ENCODE results near the gene SNX25.
"Not testable (repeated sequence)": the region's sequence is repeated elsewhere in the genome, so short reads cannot be mapped to it uniquely, and the experiment has no call there.

SNX25 gene
- 5.6 to 15.8 (median 7.2) reads per million in 18 experiments for total RNA-seq

DNA sequence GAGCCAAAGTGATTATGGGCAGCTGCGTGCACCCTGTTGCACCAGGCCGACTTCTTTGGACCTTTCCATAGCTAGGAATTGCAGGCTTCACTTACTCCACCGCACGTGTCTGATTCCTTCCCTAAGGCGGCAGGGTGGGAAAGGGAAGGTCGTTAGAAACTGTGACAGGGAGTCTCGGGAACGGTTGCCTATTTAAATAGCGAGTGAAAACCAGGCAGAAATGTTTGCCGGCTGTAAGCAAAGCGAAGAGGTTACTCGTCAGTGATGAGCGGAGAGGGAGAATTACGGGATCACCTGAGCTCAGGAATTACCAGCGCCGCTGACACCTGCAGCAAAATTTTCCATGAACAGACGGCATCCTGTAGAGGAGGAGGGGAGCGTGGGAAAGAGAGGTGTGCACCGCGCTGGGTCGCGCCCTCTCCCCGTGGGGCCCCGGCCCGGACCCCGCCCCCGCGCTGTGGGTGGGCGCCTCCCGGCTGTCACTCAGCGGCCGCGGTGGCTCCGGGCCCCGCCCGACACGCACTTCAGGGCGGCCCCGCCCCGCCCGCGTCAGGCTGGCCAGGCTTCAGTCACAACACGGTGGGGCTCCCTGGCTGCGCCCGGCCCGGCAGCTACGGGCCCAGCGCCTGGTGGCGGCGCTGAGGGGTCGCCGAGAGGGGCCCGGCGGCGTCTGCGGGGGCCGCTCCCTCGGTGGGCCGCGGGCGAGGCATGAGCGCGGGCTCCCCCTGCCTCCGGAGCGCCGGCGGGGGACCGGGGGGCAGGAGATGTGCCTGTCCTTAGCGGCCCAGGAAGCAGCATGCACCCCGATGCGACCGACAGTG lies at the start of gene SNX25:
Gene SNX25 (plus strand): TSS at position 568 of the 821 bp plus-strand sequence. CDS start 229 bp downstream, at position 797.
- DNase-seq: peak; percentile 43 to 77

- DNase-seq: peak; percentile 12 to 14
Observed at GRCh38 chr4:185165605-185166063, 43.8 kb upstream of the SNX25 start.

- peak in 1 of 2 donors; percentile 7 for DNase-seq
Observed at GRCh38 chr4:185167234-185167633, 42.2 kb upstream of the SNX25 start.

GRCh38 chr4:185171373-185172071 lies 37.9 kb upstream of the SNX25 start:
- no peak for DNase-seq

- no peak for DNase-seq
Observed at GRCh38 chr4:185179488-185179887, 29.9 kb upstream of the SNX25 start.

GRCh38 chr4:185182239-185182638 lies 27.2 kb upstream of the SNX25 start:
- DNase-seq: no peak

- peak; percentile 87 to 88 for DNase-seq
Observed at GRCh38 chr4:185183622-185184281, 25.6 kb upstream of the SNX25 start.

DNA sequence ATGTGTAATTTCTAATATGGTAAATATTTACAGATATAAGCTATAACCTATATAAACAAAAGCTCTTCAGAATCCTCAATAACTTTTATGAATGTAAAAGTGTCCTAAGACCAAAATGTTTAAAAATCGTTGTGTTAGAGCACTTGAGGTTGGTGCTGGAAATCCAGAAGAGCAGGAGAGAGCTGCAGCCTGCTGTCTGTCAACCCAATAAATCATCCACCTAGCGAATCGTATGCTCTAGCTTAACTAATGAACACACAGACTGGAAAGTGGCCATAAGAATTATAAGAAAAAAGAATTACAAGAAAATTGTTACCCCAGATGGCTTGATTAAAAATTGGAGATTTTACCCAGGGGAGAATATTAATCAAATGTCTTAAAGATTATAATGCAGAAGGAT lies 22.6 kb upstream of the SNX25 start:
- no peak for DNase-seq

GRCh38 chr4:185189606-185190305 lies 19.6 kb upstream of the SNX25 start:
- DNase-seq: no peak

GRCh38 chr4:185190306-185190856 lies 19.0 kb upstream of the SNX25 start:
- DNase-seq: no peak

GRCh38 chr4:185192059-185192458 lies 17.3 kb upstream of the SNX25 start:
- no peak for DNase-seq

- no peak for DNase-seq
Observed at GRCh38 chr4:185194924-185195888, 14.2 kb upstream of the SNX25 start.

- DNase-seq: no peak
Observed at GRCh38 chr4:185196437-185196836, 13.0 kb upstream of the SNX25 start.

DNA sequence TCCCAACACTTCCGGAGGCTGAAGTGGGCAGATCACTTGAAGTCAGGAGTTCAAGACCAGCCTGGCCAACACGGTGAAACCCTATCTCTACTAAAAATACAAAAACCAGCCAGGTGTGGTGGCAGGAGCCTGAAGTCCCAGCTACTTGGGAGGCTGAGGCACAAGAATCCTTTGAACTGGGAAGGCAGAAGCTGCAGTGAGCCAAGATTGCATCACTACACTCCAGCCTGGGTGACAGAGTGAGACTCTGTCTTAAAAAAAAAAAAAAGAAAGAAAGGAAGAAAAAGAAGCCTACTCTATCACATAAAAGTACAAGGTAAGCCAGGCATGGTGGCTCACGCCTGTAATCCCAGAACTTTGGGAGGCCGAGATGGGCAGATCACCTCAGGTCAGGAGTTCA lies 11.2 kb upstream of the SNX25 start:
- not testable (repeated sequence) for DNase-seq

DNA sequence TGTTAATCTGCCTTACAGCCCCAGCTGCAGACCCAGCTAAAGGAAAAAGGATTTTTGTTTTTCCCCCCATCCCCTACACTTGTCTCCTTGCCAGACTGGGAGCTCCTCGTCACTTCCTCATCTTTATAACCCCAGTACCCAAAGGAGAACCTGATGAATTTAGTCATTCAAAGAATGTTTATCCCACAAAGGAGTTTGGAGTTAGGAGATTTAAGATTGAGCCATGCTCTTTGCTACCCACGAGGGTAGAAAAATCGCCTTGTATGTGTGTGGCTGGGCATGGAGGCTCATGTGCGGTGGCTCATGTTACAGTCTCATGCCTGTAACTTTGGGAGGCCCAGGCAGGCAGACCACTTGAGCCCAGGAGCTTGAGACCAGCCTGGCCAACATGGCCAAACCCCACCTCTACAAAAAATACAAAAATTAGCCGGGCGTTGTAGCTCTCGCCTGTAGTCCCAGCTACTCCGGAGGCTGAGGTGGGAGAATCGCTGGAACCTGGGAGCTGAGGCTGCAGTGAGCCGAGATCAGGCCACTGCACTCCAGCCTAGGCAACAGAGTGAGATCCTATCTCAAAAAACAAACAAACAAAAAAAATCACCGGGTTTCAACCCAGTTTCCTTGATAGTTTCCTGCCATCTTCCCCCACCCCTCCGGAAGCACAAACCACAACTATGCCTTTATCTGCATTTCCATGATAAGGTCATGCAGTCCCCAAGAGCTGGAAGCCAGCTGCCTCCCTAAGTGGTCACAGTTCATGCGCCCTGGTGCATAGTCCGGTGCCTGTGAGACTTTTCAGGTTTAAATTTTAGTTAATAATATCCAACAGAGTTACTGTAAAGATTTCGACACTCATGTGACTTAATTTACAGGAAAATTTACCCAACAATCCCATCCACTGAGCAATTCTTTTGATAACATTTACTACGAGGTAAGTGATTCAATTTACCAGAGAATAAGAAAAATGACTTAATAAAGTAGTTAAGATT lies 7.1 kb upstream of the SNX25 start:
- peak in 1 of 2 donors; percentile 5 for DNase-seq

DNA sequence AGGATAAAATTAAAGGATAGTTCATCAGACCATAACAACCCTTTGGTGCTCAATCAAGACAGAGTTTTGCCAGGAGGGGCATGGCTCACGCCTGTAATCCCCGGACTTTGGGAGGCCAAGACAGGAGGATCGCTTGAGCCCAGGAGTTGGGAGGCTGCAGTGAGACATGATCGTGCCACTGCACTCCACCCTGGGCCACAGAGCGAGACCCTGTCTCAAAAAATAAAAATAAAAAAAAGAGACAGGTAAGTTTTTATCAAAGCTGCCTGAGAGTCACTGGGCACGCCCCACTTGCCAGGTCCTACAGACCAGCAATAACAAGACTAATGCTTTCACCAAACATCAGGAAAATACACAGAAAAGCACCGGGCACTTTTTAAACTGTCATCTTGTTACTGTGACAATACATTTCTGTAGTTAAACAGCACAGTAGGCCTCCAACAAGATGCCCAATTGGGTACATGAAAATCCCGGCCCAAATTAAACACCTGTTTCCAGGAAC lies 6.4 kb upstream of the SNX25 start:
- no peak for DNase-seq

DNA sequence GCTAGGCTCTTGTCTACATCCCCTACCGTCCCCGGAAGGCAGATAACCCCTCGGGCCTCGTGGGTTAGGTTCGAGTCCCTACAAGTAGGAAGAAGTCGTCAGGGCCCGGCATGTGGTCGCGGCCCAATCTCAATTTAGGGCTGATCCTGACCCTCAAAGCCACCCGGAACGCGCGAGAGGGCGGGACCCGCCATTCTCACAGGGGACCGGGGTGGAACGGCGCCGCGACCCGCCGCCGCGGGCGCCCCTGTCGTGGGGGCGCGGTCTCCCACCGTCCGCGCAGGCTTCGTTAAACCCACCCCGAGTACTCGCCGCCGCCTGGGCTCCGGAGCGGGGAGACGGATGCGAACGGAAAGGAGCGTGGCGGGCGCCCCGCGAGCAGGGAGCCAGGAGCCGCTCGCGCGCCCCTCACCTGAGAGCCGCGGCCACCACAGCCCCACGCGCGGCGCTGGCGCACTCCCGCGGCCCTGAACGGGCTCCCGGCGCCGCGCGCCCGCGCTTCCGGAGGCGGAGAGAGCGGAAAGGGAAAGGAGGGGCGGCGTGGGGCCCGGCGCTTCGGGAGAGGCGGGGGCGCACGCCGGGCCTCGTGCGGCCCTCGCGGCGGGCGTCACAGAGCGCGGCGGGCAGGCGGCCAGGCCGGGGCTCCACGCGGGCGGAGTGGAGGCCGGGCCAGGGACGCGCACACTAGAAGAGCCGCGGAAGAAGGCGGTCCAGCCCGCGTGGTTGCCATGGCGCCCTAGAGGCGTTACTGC lies 5.7 kb upstream of the SNX25 start, which contains the start of gene CFAP97:
Gene CFAP97 (minus strand): TSS at position 515 of the 752 bp plus-strand sequence. CDS start 12,804 bp downstream, outside the sequence.
- DNase-seq: peak; percentile 85 to 91

- no peak for DNase-seq
Observed at GRCh38 chr4:185204238-185204910, 5.0 kb upstream of the SNX25 start.

All from inflammatory macrophage (primary cell).